Suprapubic skin (tissue), 4 donors: ENCODE measurements around the gene LRMDA. TPM values are rescaled to one million over a fixed set of nuclear protein-coding genes. Genes with fewer than 3 reads are reported as not detected.

Experiments
- DNase-seq, 2 donors: peaks; one replicate each; pipeline ENCODE4 v3.0.0-alpha.2; 2019; ENCODE audit warnings: low spot score in 2 of 2
- H3K27ac ChIP-seq: fragments of 200-600 bp; sonication (generic); one replicate; pipeline ENCODE4 v1.5.1; 2019
- H3K27me3 ChIP-seq: fragments of 200-600 bp; sonication (generic); one replicate; pipeline ENCODE4 v1.5.1; 2019
- H3K36me3 ChIP-seq: fragments of 200-600 bp; sonication (generic); one replicate; pipeline ENCODE4 v1.5.1; 2019
- H3K4me1 ChIP-seq: fragments of 200-600 bp; sonication (generic); one replicate; pipeline ENCODE4 v1.5.1; 2019
- H3K4me3 ChIP-seq: fragments of 200-600 bp; sonication (generic); one replicate; pipeline ENCODE4 v1.5.1; 2019; ENCODE audit warnings: mild to moderate bottlenecking
- H3K9me3 ChIP-seq: fragments of 200-600 bp; sonication (generic); one replicate; pipeline ENCODE4 v1.5.1; 2019
- EP300 ChIP-seq: sonication (generic); formaldehyde crosslinking; IDR thresholded peaks from one replicate; pipeline ENCODE4 v1.6.1; 2017; ENCODE audit warnings: antibody characterized with exemption
- POLR2A ChIP-seq, 2 donors: fragments of 450-650 bp; IDR thresholded peaks; one replicate each; pipeline ENCODE4 v1.6.1; 2017; ENCODE audit warnings: antibody characterized with exemption in 2 of 2, mild to moderate bottlenecking in 2 of 2, moderate library complexity in 2 of 2
- POLR2AphosphoS5 ChIP-seq, 3 donors: sonication (generic); formaldehyde crosslinking; IDR thresholded peaks; one replicate each; pipeline ENCODE4 v1.6.1; 2017; ENCODE audit warnings: antibody characterized with exemption in 3 of 3
- WGBS: methylation state at CpG from one replicate; pipeline ENCODE4 v1.1.5; 2018; 5-methylcytosine and 5-hydroxymethylcytosine counted together
- total RNA-seq, 4 donors: library from RNA; depleted of rRNA; stranded (reverse); fragments of >200 nt; gene quantifications; one replicate each; pipeline ENCODE4 v1.1.0, GENCODE V29; 2016
- TF ChIP-seq, protein P1 (sequence below), 2 donors: fragments of 200-600 bp in 1 of 2; fragments of 450-650 bp in 1 of 2; sonication (generic) in 1 of 2; IDR thresholded peaks; one replicate each; pipeline ENCODE4 v1.5.1; 2016 to 2019; ENCODE audit warnings: antibody characterized with exemption in 2 of 2, mild to moderate bottlenecking in 1 of 2, moderate library complexity in 1 of 2

LRMDA gene
- total RNA-seq, 4 donors from 2014 or later, result 0.10 to 2.9 (median 1.9) TPM; not detected in 1

DNA sequence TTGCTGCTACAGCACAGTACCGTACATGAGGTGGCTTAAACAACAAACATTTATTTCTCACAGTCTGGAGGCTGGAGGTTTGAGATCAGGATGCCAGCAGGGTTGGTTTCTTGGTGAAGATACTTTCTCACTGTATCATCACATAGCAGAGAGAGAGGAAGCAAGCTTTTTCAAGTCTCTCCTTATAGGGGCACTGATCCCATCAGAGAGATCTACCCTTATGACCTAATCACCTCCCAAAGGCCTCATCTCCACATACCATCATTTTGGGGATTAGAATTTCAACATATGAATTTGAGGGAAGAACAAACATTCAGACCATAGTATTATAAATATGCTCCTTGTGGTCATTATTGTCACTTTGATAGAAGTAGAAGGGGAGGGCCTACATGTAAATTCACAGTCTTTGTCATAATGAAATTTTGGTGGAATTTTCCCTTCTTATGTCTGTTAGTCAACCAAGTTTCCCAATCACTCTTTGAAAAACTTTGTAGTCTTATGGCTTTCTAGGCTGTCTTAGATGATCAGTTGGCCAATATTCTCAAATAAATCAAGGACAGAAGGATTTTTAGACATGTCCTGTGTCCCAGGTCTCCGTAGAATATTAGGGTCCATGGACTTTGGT is 606.2 kb downstream of the LRMDA start:
- Histone ChIP-seq H3K9me3 (no peaks in the 10 kb centered on the region), H3K4me3 (no peak overlapping the region), H3K27ac (no peak overlapping the region), H3K27me3 (no peaks in the 10 kb centered on the region), H3K36me3 (no peaks in the 10 kb centered on the region), H3K4me1 (peaks cover 27% of the 10 kb centered on the region)
- no peak for DNase-seq
- TF ChIP-seq EP300 (no peak), POLR2AphosphoS5 (IDR thresholded peaks at IDR 0.05) (no peak), POLR2A (IDR thresholded peaks at IDR 0.05) (no peak)
- TF ChIP-seq, protein P1, sequence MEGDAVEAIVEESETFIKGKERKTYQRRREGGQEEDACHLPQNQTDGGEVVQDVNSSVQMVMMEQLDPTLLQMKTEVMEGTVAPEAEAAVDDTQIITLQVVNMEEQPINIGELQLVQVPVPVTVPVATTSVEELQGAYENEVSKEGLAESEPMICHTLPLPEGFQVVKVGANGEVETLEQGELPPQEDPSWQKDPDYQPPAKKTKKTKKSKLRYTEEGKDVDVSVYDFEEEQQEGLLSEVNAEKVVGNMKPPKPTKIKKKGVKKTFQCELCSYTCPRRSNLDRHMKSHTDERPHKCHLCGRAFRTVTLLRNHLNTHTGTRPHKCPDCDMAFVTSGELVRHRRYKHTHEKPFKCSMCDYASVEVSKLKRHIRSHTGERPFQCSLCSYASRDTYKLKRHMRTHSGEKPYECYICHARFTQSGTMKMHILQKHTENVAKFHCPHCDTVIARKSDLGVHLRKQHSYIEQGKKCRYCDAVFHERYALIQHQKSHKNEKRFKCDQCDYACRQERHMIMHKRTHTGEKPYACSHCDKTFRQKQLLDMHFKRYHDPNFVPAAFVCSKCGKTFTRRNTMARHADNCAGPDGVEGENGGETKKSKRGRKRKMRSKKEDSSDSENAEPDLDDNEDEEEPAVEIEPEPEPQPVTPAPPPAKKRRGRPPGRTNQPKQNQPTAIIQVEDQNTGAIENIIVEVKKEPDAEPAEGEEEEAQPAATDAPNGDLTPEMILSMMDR (IDR thresholded peaks at IDR 0.05), result no peak
- 93% methylated on average over 2 of the region's 2 CpGs for WGBS

DNA sequence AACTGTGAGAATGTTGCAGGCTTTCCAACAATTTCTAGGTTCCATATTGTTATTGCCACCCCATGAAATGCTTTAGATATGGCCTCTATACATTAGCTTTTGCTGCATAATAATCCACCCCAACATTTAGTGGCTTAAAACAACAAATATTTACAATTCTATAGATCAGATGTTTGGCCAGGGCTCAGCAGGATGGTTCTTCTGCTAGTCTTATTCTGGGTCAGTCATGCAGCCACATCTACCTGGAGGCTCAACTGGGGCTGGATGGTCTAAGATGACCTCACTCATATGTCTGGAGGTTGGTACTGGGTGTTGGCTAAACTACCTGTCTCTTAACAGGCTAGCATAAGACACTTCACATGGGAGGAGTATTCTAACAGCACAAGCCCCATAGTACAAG is 607.3 kb downstream of the LRMDA start:
- H3K9me3 ChIP-seq, result no peaks in the 10 kb centered on the region
- no peaks in the 10 kb centered on the region for H3K36me3 ChIP-seq
- no peak overlapping the region for H3K4me3 ChIP-seq

DNA sequence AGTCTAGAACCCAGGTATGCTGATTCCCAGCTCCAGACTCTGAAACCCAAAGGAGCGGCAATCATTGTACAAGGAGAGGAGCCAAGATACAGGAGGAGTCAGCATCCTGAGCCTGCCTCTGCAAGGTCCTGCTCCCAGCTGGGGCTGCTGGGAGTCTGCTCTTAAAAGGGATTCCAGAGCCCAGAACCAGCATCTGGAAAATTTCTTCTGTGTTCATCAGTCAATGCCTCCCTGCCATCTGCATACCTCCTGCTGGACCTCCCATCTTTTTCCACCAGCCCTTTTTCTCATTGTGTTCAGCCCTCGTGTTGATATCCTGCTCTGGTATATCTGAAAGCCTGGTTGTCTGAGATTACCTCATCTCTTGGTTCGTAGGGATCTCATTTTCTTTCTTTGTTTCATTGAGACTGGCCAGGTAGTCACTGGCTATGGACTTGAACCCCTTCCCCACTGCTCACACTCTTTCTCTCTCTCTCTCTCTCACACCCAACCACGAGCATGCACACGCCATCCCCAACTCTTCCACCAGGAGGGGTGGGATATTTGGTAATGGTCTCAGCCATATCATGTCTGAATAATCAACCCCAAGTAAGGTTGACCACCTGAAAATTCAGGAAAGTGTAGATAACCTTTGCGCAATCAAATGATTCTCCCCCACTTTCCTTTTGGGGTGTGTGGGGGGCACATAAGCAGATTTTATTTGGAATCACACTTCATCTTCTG is 608.8 kb downstream of the LRMDA start:
- H3K4me1 ChIP-seq, result peaks cover 11% of the 10 kb centered on the region
- no peaks in the 10 kb centered on the region for H3K36me3 ChIP-seq
- no peak overlapping the region for H3K27ac ChIP-seq
- DNase-seq, result no peak
- H3K9me3 ChIP-seq, result no peaks in the 10 kb centered on the region
- 93% methylated on average over 6 of the region's 6 CpGs for WGBS
- TF ChIP-seq EP300 (no peak), POLR2AphosphoS5 (IDR thresholded peaks at IDR 0.05) (no peak), POLR2A (IDR thresholded peaks at IDR 0.05) (no peak)
- TF ChIP-seq, protein P1 (IDR thresholded peaks at IDR 0.05), result no peak
- H3K4me3 ChIP-seq, result no peak overlapping the region
- H3K27me3 ChIP-seq, result no peaks in the 10 kb centered on the region

More for the DNA sequence above, 607.3 kb downstream of the LRMDA start:
- TF ChIP-seq EP300, result no peak
- TF ChIP-seq, protein P1 (IDR thresholded peaks at IDR 0.05), result no peak
- no peak for TF ChIP-seq POLR2A (IDR thresholded peaks at IDR 0.05)
- no peak for TF ChIP-seq POLR2AphosphoS5 (IDR thresholded peaks at IDR 0.05)
- Histone ChIP-seq H3K4me1 (peaks cover 20% of the 10 kb centered on the region), H3K27ac (no peak overlapping the region), H3K27me3 (no peaks in the 10 kb centered on the region)
- no peak for DNase-seq

DNA sequence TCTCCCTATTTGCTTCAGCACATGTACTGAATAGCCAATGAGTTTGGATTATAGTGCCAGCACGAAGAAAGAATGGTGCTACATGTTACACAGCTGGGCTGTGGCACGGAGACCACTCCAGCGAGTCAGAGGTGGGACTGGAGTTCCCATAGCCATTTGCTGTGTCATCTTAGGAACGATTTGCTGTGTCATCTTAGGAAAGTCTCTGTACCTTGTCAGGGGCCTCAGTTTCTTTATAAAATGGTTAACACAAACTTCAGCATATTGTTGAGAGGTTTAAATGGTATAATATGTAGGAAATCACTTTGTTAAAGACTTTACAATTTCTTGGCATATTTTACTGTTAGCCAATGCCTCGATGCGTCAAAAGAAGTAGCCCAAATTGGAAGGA is 609.4 kb downstream of the LRMDA start:
- WGBS, result 89% methylated on average over 6 of the region's 6 CpGs
- peaks cover 10% of the 10 kb centered on the region for H3K4me1 ChIP-seq
- TF ChIP-seq, protein P1 (IDR thresholded peaks at IDR 0.05), result no peak
- TF ChIP-seq POLR2A (IDR thresholded peaks at IDR 0.05), result no peak
- no peak for TF ChIP-seq EP300
- TF ChIP-seq POLR2AphosphoS5 (IDR thresholded peaks at IDR 0.05), result no peak
- H3K4me3 ChIP-seq, result no peak overlapping the region
- H3K27ac ChIP-seq, result no peak overlapping the region
- H3K27me3 ChIP-seq, result no peaks in the 10 kb centered on the region
- H3K36me3 ChIP-seq, result no peaks in the 10 kb centered on the region
- no peak for DNase-seq
- no peaks in the 10 kb centered on the region for H3K9me3 ChIP-seq

DNA sequence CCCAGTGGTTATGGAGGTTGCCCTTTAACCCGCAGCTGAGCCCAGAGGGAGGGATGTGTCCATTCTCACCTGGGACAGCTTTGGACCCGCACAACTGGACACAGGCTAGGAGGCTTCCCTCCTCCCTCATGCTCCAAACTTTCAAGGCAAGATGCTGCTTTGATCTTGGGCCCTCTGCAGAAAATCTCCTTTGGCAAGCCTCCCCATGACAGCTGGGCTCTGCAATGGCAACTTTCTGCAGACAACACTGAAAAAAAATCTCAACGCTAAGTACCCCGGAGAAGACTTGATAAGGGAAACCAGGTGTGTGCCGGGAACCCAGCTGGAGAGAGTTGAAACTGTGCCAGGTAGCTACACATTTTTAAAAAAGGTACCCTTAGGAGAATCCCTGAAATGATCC is 610.1 kb downstream of the LRMDA start:
- DNase-seq, result no peak
- Histone ChIP-seq H3K9me3 (no peaks in the 10 kb centered on the region), H3K27me3 (no peaks in the 10 kb centered on the region), H3K4me3 (no peak overlapping the region), H3K27ac (no peak overlapping the region), H3K4me1 (peaks cover 3% of the 10 kb centered on the region), H3K36me3 (no peaks in the 10 kb centered on the region)
- WGBS, result 87% methylated on average over 5 of the region's 5 CpGs
- TF ChIP-seq, protein P1 (IDR thresholded peaks at IDR 0.05), result no peak
- TF ChIP-seq POLR2A (IDR thresholded peaks at IDR 0.05) (no peak), POLR2AphosphoS5 (IDR thresholded peaks at IDR 0.05) (no peak), EP300 (no peak)
